Diencephalon (tissue), 1 donor: Measurements from ENCODE around the gene OSER1. TPM values are rescaled to one million over a fixed set of nuclear protein-coding genes. Genes with fewer than 3 reads are reported as not detected.

Experiments used
- total RNA-seq: library from RNA; depleted of rRNA; stranded (reverse); fragments of >200 nt; gene quantifications from one replicate; pipeline ENCODE4 v1.2.3, GENCODE V29; 2014

OSER1 gene
- 36.0 TPM for total RNA-seq

DNA sequence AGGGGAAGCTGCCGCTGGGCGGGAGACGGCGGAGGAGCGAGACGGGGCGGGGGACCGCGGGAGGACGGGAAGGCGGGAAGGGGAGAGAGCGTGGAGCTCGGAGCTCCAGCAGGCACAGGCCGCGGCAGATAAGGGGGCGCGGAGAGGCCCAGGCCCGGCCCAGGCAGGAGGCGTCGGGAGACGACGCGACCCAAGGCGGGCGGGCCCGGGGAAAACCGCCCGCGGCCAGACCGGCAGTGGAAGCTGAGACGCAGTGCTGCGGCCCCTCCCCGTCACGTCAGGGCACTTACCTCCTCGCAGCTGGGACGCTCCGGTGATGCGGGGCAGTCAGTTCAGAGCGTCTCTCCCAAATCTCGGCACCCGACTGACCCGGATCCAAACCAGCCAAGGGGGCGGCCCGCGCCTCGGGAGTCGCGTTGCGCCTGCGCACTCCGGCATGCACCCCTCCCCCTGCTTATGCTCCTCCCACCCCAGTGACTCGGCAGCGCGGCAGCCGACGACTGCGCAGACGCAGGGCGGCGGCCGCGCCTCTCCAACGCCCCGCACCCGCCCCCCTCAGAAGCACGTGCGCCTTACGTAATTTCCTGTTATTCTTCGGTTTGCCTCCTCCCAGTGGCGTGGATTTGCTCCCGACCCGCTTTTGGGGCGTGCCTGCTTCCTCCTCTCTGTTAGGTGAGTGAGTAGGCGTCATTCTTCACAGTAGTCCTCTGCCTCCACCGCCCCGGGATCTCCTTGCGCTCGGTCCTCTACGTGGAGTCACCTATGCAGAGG lies at the start of gene OSER1:
Gene OSER1 (minus strand): TSS at position 366 of the 771 bp plus-strand sequence. CDS start 3,814 bp downstream, outside the sequence.

DNA sequence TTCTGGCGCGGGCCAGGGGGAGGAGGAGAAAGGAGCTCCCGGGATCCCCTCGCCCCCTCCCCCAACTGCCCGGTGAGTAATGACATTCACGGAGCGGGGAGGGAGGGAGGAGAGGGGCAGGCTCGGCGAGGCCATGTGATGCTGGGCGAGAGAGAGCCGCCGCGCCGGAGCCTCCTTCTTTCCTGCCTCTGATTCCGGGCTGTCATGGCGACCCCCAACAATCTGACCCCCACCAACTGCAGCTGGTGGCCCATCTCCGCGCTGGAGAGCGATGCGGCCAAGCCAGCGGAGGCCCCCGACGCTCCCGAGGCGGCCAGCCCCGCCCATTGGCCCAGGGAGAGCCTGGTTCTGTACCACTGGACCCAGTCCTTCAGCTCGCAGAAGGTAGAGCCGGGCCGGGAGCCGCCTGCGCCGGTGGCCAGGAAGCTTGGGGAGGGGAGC lies 36.6 kb upstream of the OSER1 start, which contains the start of gene GDAP1L1:
Gene GDAP1L1 (plus strand): TSS at position 178 of the 441 bp plus-strand sequence. CDS start 27 bp downstream, at position 205.

DNA sequence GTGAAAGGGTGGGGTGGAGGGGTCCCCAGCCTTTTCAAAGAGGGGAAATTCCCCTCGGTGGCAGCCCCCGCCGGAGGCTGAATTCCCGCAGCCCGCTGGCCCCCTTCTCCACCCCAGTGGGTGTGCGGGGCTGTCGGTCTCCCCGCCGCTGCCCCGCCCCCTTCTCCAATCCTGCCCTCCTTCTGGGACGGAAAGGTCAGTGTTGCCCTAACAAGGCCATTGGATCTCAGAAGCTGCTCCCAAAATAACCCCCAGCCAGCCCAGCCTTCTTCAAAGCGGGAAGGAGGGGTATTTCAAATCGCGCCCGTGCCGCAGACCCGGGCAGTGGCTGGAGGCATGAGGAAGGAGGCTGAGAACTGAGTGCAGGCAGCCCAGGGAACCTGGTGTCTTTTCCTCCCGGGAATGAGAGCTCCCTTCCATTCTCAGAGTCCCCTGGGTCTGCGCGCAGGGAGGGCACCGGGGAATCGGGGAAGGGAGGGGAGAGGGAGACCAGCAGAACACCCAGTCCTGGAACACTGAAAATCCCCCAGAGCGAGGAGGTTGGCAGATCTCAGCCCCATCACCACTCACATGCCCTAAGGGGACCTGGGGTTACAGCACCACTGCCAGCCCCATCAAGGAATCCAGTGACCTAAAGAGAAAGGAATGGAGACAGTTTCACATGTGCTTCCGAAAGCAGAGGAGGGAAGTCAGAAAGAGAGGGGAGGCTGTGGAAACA lies 23.4 kb downstream of the OSER1 start, which contains the start of gene JPH2:
Gene JPH2 (minus strand): TSS at position 135 of the 718 bp plus-strand sequence. CDS start 483 bp downstream, outside the sequence.

Other genes starting within 250 kb of the OSER1 start
- 0.46 TPM for gene JPH2, start 23.6 kb downstream of the OSER1 start, total RNA-seq
- gene GDAP1L1, start 36.5 kb upstream of the OSER1 start, total RNA-seq = 91.3 TPM
- 15.5 TPM for gene FITM2, start 100.4 kb upstream of the OSER1 start, total RNA-seq
- gene R3HDML, start 126.3 kb upstream of the OSER1 start, total RNA-seq = not detected
- gene HNF4A, start 144.9 kb upstream of the OSER1 start, total RNA-seq = not detected